GM23338 (cell line): ENCODE results near the gene ARHGDIA. TPM values are rescaled to one million over a fixed set of nuclear protein-coding genes. Genes with fewer than 3 reads are reported as not detected.
A peak's percentile ranks its signal among the peaks of the same experiment; 100 is the strongest.

Experiments
- ATAC-seq: fragments of 200-7000 bp; cut with Tn5 transposase; 3 replicates; pipeline ENCODE4 v1.9.1; 2020
- DNase-seq: peaks from one replicate; pipeline ENCODE4 v3.0.0-alpha.2; 2015; ENCODE audit warnings: low spot score
- H2AFZ ChIP-seq: fragments of 200-600 bp; sonication (generic); 2 replicates; pipeline ENCODE4 v1.8.0; 2016; ENCODE audit warnings: antibody characterized with exemption, mild to moderate bottlenecking, moderate library complexity
- H3F3A ChIP-seq: fragments of 200-600 bp; sonication (generic); replicated peaks from 2 replicates; pipeline ENCODE4 v1.8.0; 2017; ENCODE audit warnings: antibody characterized with exemption, mixed run types, low read depth
- H3K27ac ChIP-seq: fragments of 200-600 bp; sonication (generic); 2 replicates; pipeline ENCODE4 v1.6.1; 2016; ENCODE audit warnings: low read depth
- H3K27me3 ChIP-seq: fragments of 200-600 bp; sonication (generic); 2 replicates; pipeline ENCODE4 v1.8.0; 2016; ENCODE audit warnings: mild to moderate bottlenecking, mixed run types, moderate library complexity; ENCODE audit not compliant: insufficient read depth
- H3K36me3 ChIP-seq: fragments of 200-600 bp; sonication (generic); 2 replicates; pipeline ENCODE4 v1.8.0; 2016; ENCODE audit warnings: mild to moderate bottlenecking; ENCODE audit not compliant: insufficient read depth
- H3K4me1 ChIP-seq: fragments of 200-600 bp; sonication (generic); 2 replicates; pipeline ENCODE4 v1.8.0; 2016; ENCODE audit warnings: mild to moderate bottlenecking, moderate library complexity; ENCODE audit not compliant: insufficient read depth
- H3K4me2 ChIP-seq: fragments of 200-600 bp; sonication (generic); 2 replicates; pipeline ENCODE4 v1.7.1; 2017; ENCODE audit warnings: mixed run types
- H3K4me3 ChIP-seq: fragments of 200-600 bp; sonication (generic); 2 replicates; pipeline ENCODE4 v1.6.1; 2016; ENCODE audit warnings: mixed run types
- H3K79me2 ChIP-seq: fragments of 200-600 bp; sonication (generic); replicated peaks from 2 replicates; pipeline ENCODE4 v1.8.0; 2017; ENCODE audit warnings: mild to moderate bottlenecking; ENCODE audit not compliant: insufficient read depth
- H3K9me2 ChIP-seq: fragments of 200-600 bp; sonication (generic); 2 replicates; pipeline ENCODE4 v1.8.0; 2017; ENCODE audit not compliant: insufficient read depth
- H4K20me1 ChIP-seq: fragments of 200-600 bp; sonication (generic); replicated peaks from 2 replicates; pipeline ENCODE4 v1.8.0; 2017; ENCODE audit warnings: mild to moderate bottlenecking; ENCODE audit not compliant: insufficient read depth
- H3K27ac Mint-ChIP-seq: 2 replicates; pipeline ENCODE4 v1.8.0; 2020; ENCODE audit warnings: inconsistent platforms, mild to moderate bottlenecking, moderate library complexity, mixed read lengths
- H3K27me3 Mint-ChIP-seq: 3 replicates; pipeline ENCODE4 v1.8.0; 2022; ENCODE audit warnings: low read depth, mild to moderate bottlenecking, moderate library complexity, mixed read lengths, inconsistent platforms; ENCODE audit not compliant: insufficient read depth, poor library complexity
- H3K36me3 Mint-ChIP-seq: 3 replicates; pipeline ENCODE4 v1.8.0; 2021; ENCODE audit warnings: low read depth, mild to moderate bottlenecking, inconsistent platforms, moderate library complexity, mixed read lengths
- H3K4me1 Mint-ChIP-seq: 3 replicates; pipeline ENCODE4 v1.8.0; 2020; ENCODE audit warnings: mild to moderate bottlenecking, inconsistent platforms, mixed read lengths
- H3K4me3 Mint-ChIP-seq: 3 replicates; pipeline ENCODE4 v1.8.0; 2021; ENCODE audit warnings: moderate library complexity, mild to moderate bottlenecking, inconsistent platforms, mixed read lengths
- H3K9me3 Mint-ChIP-seq: 3 replicates; pipeline ENCODE4 v1.8.0; 2020; ENCODE audit warnings: moderate library complexity, mild to moderate bottlenecking, inconsistent platforms, mixed read lengths
- CREB1 ChIP-seq: fragments of 250-450 bp; sonication (Bioruptor Pico); IDR thresholded peaks from 2 replicates; pipeline ENCODE4 v1.5.0; 2020; ENCODE audit warnings: low read depth, mild to moderate bottlenecking, moderate library complexity
- EZH2 ChIP-seq: fragments of 200-600 bp; sonication (generic); IDR thresholded peaks from one replicate; pipeline ENCODE4 v1.8.0; 2017; ENCODE audit warnings: antibody characterized with exemption, mild to moderate bottlenecking, low read depth; ENCODE audit not compliant: unreplicated experiment
- EZH2phosphoT487 ChIP-seq: fragments of 200-600 bp; sonication (generic); IDR thresholded peaks from one replicate; pipeline ENCODE4 v1.8.1; 2018; ENCODE audit warnings: antibody characterized with exemption; ENCODE audit not compliant: unreplicated experiment
- JUNB ChIP-seq: IDR thresholded peaks from one replicate; pipeline ENCODE4 v1.6.1; 2016; ENCODE audit warnings: antibody characterized with exemption; ENCODE audit not compliant: unreplicated experiment
- NANOG ChIP-seq: IDR thresholded peaks from 2 replicates; pipeline ENCODE4 v1.6.1; 2016; ENCODE audit warnings: antibody characterized with exemption, borderline replicate concordance
- POLR2AphosphoS5 ChIP-seq: IDR thresholded peaks from 2 replicates; pipeline ENCODE4 v1.6.1; 2016; ENCODE audit warnings: antibody characterized with exemption, low read depth
- STAT1 ChIP-seq: IDR thresholded peaks from one replicate; pipeline ENCODE4 v1.6.1; 2016; ENCODE audit warnings: antibody characterized with exemption; ENCODE audit not compliant: unreplicated experiment
- ZNF114 ChIP-seq: fragments of 250-450 bp; sonication (Bioruptor Pico); IDR thresholded peaks from 2 replicates; pipeline ENCODE4 v1.5.0; 2020; ENCODE audit warnings: mild to moderate bottlenecking, moderate library complexity
- ZNF331 ChIP-seq: fragments of 250-450 bp; sonication (Bioruptor Pico); IDR thresholded peaks from 2 replicates; pipeline ENCODE4 v1.5.0; 2020; ENCODE audit warnings: low read depth, mild to moderate bottlenecking, moderate library complexity
- polyA plus RNA-seq: library from polyadenylated mRNA; unstranded; fragments of >200 nt; fragmentation: Nextera tagmentation; extraction: Ambion mirVana; gene quantifications from 2 replicates; pipeline ENCODE4 v1.2.1, GENCODE V29; 2016
- total RNA-seq: library from RNA; depleted of rRNA; stranded (reverse); fragments of >200 nt; shearing (Covaris generic); gene quantifications from 2 replicates; pipeline ENCODE4 v1.2.3, GENCODE V29; 2014
- TF ChIP-seq, protein P1 (sequence below), 2 experiments: fragments of 200-600 bp in 1 of 2; sonication (generic) in 1 of 2; conservative IDR thresholded peaks; 2 replicates each; pipeline versions ENCODE4 v1.5.1 to v1.6.1; 2016 to 2017; ENCODE audit warnings: antibody characterized with exemption in 2 of 2, low read depth in 2 of 2, mild to moderate bottlenecking in 2 of 2, moderate library complexity in 1 of 2
- TF ChIP-seq, protein P2 (sequence below): IDR thresholded peaks from 2 replicates; pipeline ENCODE4 v1.6.1; 2016; ENCODE audit warnings: antibody characterized with exemption
- TF ChIP-seq, protein P3 (sequence below): fragments of 250-450 bp; sonication (Bioruptor Pico); IDR thresholded peaks from 2 replicates; pipeline ENCODE4 v1.5.0; 2020; ENCODE audit warnings: mild to moderate bottlenecking, moderate library complexity
- TF ChIP-seq, protein P4 (sequence below): IDR thresholded peaks from one replicate; pipeline ENCODE4 v1.6.1; 2018; ENCODE audit warnings: antibody characterized with exemption; ENCODE audit not compliant: unreplicated experiment

ARHGDIA gene
- total and polyA plus RNA-seq, 2 experiments from 2014 or later = 125 to 140 TPM

DNA sequence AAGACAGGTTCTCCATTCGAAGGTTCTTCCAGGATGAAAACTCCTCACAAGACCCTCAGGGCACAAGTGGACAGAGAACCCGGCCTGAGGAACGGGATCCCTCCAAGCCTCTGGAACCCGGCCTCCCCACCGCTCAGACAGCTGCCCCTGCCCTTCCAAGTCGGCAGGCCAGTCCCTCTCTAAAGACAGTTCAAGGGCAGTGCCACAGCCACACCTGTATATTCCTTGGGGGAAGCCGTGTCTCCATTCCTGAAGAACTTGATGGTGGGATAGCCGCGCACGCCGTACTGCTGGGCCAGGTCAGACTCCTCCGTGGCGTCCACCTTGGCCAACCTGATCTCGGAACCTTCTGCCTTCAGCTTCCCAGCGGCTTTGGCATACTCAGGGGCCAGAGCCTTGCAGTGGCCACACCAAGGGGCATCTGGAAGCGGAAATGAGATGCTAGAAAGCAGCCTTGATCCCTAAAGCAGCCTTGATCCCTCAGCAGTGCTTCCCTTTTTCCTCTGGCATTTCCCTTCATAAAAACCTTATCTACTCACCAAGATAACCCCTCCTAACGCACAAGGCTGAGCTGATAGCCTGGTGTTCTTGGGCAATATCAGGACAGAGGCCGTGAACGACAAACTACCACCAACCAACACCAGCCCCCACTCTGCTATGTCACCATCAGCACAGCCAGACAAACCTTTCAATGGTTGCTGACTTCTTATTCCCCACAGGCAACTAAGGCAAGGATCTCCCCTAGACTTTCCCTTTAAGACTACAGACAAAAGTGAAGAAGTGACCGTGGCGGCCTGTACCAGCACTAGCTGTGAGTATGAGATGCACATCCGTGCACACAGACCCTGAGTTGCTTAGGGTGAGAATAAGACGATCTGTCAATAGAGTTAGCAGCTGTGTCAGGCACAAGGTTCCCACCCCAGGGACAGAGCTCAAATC lies 11.9 kb downstream of the ARHGDIA start:
- peaks cover 2% of the 10 kb centered on the region; the same call in 2 of the 3 replicates for H3K9me3 Mint-ChIP-seq
- no peak for DNase-seq

More for the DNA sequence above, 11.9 kb downstream of the ARHGDIA start:
- peak overlapping the region; percentile 88 for H3K4me3 ChIP-seq
- TF ChIP-seq JUNB = no peak
- TF ChIP-seq, protein P1, sequence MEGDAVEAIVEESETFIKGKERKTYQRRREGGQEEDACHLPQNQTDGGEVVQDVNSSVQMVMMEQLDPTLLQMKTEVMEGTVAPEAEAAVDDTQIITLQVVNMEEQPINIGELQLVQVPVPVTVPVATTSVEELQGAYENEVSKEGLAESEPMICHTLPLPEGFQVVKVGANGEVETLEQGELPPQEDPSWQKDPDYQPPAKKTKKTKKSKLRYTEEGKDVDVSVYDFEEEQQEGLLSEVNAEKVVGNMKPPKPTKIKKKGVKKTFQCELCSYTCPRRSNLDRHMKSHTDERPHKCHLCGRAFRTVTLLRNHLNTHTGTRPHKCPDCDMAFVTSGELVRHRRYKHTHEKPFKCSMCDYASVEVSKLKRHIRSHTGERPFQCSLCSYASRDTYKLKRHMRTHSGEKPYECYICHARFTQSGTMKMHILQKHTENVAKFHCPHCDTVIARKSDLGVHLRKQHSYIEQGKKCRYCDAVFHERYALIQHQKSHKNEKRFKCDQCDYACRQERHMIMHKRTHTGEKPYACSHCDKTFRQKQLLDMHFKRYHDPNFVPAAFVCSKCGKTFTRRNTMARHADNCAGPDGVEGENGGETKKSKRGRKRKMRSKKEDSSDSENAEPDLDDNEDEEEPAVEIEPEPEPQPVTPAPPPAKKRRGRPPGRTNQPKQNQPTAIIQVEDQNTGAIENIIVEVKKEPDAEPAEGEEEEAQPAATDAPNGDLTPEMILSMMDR (conservative IDR thresholded peaks at IDR 0.05; ENCODE audit: low read depth in 2 of 2) = no peak
- no peak for TF ChIP-seq POLR2AphosphoS5
- no peak for TF ChIP-seq STAT1
- no peak for TF ChIP-seq CREB1 (CRISPR knock-in tag)
- TF ChIP-seq, protein P2, sequence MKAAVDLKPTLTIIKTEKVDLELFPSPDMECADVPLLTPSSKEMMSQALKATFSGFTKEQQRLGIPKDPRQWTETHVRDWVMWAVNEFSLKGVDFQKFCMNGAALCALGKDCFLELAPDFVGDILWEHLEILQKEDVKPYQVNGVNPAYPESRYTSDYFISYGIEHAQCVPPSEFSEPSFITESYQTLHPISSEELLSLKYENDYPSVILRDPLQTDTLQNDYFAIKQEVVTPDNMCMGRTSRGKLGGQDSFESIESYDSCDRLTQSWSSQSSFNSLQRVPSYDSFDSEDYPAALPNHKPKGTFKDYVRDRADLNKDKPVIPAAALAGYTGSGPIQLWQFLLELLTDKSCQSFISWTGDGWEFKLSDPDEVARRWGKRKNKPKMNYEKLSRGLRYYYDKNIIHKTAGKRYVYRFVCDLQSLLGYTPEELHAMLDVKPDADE = no peak
- no peak for TF ChIP-seq NANOG
- no peak for TF ChIP-seq EZH2phosphoT487
- no peak for TF ChIP-seq EZH2
- TF ChIP-seq ZNF114 (CRISPR knock-in tag) = no peak
- TF ChIP-seq, protein P3, sequence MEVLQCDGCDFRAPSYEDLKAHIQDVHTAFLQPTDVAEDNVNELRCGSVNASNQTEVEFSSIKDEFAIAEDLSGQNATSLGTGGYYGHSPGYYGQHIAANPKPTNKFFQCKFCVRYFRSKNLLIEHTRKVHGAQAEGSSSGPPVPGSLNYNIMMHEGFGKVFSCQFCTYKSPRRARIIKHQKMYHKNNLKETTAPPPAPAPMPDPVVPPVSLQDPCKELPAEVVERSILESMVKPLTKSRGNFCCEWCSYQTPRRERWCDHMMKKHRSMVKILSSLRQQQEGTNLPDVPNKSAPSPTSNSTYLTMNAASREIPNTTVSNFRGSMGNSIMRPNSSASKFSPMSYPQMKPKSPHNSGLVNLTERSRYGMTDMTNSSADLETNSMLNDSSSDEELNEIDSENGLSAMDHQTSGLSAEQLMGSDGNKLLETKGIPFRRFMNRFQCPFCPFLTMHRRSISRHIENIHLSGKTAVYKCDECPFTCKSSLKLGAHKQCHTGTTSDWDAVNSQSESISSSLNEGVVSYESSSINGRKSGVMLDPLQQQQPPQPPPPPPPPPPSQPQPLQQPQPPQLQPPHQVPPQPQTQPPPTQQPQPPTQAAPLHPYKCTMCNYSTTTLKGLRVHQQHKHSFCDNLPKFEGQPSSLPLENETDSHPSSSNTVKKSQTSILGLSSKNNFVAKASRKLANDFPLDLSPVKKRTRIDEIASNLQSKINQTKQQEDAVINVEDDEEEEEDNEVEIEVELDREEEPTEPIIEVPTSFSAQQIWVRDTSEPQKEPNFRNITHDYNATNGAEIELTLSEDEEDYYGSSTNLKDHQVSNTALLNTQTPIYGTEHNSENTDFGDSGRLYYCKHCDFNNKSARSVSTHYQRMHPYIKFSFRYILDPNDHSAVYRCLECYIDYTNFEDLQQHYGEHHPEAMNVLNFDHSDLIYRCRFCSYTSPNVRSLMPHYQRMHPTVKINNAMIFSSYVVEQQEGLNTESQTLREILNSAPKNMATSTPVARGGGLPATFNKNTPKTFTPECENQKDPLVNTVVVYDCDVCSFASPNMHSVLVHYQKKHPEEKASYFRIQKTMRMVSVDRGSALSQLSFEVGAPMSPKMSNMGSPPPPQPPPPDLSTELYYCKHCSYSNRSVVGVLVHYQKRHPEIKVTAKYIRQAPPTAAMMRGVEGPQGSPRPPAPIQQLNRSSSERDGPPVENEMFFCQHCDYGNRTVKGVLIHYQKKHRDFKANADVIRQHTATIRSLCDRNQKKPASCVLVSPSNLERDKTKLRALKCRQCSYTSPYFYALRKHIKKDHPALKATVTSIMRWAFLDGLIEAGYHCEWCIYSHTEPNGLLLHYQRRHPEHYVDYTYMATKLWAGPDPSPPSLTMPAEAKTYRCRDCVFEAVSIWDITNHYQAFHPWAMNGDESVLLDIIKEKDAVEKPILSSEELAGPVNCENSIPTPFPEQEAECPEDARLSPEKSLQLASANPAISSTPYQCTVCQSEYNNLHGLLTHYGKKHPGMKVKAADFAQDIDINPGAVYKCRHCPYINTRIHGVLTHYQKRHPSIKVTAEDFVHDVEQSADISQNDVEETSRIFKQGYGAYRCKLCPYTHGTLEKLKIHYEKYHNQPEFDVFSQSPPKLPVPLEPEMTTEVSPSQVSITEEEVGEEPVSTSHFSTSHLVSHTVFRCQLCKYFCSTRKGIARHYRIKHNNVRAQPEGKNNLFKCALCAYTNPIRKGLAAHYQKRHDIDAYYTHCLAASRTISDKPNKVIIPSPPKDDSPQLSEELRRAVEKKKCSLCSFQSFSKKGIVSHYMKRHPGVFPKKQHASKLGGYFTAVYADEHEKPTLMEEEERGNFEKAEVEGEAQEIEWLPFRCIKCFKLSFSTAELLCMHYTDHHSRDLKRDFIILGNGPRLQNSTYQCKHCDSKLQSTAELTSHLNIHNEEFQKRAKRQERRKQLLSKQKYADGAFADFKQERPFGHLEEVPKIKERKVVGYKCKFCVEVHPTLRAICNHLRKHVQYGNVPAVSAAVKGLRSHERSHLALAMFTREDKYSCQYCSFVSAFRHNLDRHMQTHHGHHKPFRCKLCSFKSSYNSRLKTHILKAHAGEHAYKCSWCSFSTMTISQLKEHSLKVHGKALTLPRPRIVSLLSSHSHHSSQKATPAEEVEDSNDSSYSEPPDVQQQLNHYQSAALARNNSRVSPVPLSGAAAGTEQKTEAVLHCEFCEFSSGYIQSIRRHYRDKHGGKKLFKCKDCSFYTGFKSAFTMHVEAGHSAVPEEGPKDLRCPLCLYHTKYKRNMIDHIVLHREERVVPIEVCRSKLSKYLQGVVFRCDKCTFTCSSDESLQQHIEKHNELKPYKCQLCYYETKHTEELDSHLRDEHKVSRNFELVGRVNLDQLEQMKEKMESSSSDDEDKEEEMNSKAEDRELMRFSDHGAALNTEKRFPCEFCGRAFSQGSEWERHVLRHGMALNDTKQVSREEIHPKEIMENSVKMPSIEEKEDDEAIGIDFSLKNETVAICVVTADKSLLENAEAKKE (CRISPR knock-in tag) = no peak
- TF ChIP-seq ZNF331 (CRISPR knock-in tag) = no peak
- TF ChIP-seq, protein P4, sequence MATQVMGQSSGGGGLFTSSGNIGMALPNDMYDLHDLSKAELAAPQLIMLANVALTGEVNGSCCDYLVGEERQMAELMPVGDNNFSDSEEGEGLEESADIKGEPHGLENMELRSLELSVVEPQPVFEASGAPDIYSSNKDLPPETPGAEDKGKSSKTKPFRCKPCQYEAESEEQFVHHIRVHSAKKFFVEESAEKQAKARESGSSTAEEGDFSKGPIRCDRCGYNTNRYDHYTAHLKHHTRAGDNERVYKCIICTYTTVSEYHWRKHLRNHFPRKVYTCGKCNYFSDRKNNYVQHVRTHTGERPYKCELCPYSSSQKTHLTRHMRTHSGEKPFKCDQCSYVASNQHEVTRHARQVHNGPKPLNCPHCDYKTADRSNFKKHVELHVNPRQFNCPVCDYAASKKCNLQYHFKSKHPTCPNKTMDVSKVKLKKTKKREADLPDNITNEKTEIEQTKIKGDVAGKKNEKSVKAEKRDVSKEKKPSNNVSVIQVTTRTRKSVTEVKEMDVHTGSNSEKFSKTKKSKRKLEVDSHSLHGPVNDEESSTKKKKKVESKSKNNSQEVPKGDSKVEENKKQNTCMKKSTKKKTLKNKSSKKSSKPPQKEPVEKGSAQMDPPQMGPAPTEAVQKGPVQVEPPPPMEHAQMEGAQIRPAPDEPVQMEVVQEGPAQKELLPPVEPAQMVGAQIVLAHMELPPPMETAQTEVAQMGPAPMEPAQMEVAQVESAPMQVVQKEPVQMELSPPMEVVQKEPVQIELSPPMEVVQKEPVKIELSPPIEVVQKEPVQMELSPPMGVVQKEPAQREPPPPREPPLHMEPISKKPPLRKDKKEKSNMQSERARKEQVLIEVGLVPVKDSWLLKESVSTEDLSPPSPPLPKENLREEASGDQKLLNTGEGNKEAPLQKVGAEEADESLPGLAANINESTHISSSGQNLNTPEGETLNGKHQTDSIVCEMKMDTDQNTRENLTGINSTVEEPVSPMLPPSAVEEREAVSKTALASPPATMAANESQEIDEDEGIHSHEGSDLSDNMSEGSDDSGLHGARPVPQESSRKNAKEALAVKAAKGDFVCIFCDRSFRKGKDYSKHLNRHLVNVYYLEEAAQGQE = no peak
- H3K79me2 ChIP-seq = peaks cover 67% of the 10 kb centered on the region
- peak overlapping the region; percentile 97 for H3K4me2 ChIP-seq
- peak overlapping the region; percentile 51 for H3K27ac Mint-ChIP-seq
- H3K4me1 ChIP-seq = peaks cover 13% of the 10 kb centered on the region
- no peak for ATAC-seq
- H3K4me3 Mint-ChIP-seq = peak overlapping the region; percentile 88
- peaks cover 21% of the 10 kb centered on the region for H3K27me3 Mint-ChIP-seq
- H3K9me2 ChIP-seq = no peaks in the 10 kb centered on the region
- peak overlapping the region; percentile 86 for H3K27ac ChIP-seq
- peaks cover 14% of the 10 kb centered on the region for H3K4me1 Mint-ChIP-seq
- peaks cover 41% of the 10 kb centered on the region for H3F3A ChIP-seq
- peaks cover 34% of the 10 kb centered on the region for H4K20me1 ChIP-seq
- no peaks in the 10 kb centered on the region for H3K27me3 ChIP-seq
- H3K36me3 ChIP-seq = peaks cover 1% of the 10 kb centered on the region
- H3K36me3 Mint-ChIP-seq = peaks cover 62% of the 10 kb centered on the region
- no peak overlapping the region for H2AFZ ChIP-seq
